RWPE2 (cell line): Measurements from ENCODE around the gene ELP4.

ENCODE experiments used
- ATAC-seq: fragments of 200-7000 bp; cut with Tn5 transposase; 3 replicates; pipeline ENCODE4 v1.9.1; 2021; ENCODE audit warnings: low read depth
- DNase-seq: peaks from one replicate; pipeline ENCODE4 v3.0.0-alpha.2; 2020; ENCODE audit warnings: low spot score
- H3K27ac ChIP-seq: fragments of 450-650 bp; 2 replicates; pipeline ENCODE4 v1.5.1; 2017; ENCODE audit warnings: mild to moderate bottlenecking; ENCODE audit not compliant: poor library complexity, severe bottlenecking
- H3K27me3 ChIP-seq: fragments of 250-450 bp; sonication (Bioruptor Pico); 2 replicates; pipeline ENCODE4 v1.5.1; 2021; ENCODE audit warnings: mild to moderate bottlenecking, moderate library complexity; ENCODE audit not compliant: insufficient read depth, poor library complexity, severe bottlenecking
- H3K36me3 ChIP-seq: fragments of 250-450 bp; sonication (Bioruptor Pico); 2 replicates; pipeline ENCODE4 v1.5.1; 2020; ENCODE audit warnings: low read depth, mild to moderate bottlenecking, moderate library complexity
- H3K4me1 ChIP-seq: fragments of 250-450 bp; sonication (Bioruptor Pico); 2 replicates; pipeline ENCODE4 v1.5.1; 2021; ENCODE audit warnings: mild to moderate bottlenecking, moderate library complexity; ENCODE audit not compliant: insufficient read depth, poor library complexity, severe bottlenecking
- H3K4me3 ChIP-seq: fragments of 250-450 bp; sonication (Bioruptor Pico); 2 replicates; pipeline ENCODE4 v1.5.1; 2021; ENCODE audit warnings: mild to moderate bottlenecking, moderate library complexity; ENCODE audit not compliant: severe bottlenecking
- H3K9me3 ChIP-seq: fragments of 250-450 bp; sonication (Bioruptor Pico); 2 replicates; pipeline ENCODE4 v1.5.1; 2021; ENCODE audit warnings: mild to moderate bottlenecking, moderate library complexity; ENCODE audit not compliant: severe bottlenecking
- TF ChIP-seq, protein P1 (sequence below): fragments of 450-650 bp; IDR thresholded peaks from one replicate; pipeline ENCODE4 v1.5.1; 2017; ENCODE audit warnings: mild to moderate bottlenecking, moderate library complexity; ENCODE audit not compliant: poor library complexity, severe bottlenecking

Gene ELP4

DNA sequence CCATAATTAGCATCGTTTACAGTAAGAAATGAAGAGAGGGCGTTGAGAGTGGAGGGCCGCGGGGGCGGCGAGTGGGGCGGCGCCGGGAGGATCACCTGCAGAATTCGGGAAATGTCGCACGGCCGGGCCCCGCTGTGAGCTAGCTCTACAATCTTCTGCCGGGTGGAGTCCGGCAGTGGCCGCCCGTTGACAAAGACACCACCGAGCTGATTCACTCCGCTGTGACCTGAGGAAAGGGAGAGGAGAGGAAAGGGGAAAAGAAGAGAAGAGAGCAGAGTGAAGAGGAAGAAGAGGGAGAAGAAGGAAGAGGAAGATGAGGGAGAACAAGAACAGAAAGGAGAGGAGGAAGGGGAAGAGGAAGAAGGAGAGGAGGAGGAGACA lies 293.0 kb downstream of the ELP4 start:
- Histone ChIP-seq H3K4me1 (no peaks in the 10 kb centered on the region), H3K4me3 (no peak overlapping the region), H3K9me3 (no peaks in the 10 kb centered on the region), H3K36me3 (no peaks in the 10 kb centered on the region), H3K27ac (no peak overlapping the region), H3K27me3 (peaks cover 100% of the 10 kb centered on the region)
- TF ChIP-seq, protein P1, sequence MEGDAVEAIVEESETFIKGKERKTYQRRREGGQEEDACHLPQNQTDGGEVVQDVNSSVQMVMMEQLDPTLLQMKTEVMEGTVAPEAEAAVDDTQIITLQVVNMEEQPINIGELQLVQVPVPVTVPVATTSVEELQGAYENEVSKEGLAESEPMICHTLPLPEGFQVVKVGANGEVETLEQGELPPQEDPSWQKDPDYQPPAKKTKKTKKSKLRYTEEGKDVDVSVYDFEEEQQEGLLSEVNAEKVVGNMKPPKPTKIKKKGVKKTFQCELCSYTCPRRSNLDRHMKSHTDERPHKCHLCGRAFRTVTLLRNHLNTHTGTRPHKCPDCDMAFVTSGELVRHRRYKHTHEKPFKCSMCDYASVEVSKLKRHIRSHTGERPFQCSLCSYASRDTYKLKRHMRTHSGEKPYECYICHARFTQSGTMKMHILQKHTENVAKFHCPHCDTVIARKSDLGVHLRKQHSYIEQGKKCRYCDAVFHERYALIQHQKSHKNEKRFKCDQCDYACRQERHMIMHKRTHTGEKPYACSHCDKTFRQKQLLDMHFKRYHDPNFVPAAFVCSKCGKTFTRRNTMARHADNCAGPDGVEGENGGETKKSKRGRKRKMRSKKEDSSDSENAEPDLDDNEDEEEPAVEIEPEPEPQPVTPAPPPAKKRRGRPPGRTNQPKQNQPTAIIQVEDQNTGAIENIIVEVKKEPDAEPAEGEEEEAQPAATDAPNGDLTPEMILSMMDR: no peak
- ATAC-seq (no peak), DNase-seq (no peak)

DNA sequence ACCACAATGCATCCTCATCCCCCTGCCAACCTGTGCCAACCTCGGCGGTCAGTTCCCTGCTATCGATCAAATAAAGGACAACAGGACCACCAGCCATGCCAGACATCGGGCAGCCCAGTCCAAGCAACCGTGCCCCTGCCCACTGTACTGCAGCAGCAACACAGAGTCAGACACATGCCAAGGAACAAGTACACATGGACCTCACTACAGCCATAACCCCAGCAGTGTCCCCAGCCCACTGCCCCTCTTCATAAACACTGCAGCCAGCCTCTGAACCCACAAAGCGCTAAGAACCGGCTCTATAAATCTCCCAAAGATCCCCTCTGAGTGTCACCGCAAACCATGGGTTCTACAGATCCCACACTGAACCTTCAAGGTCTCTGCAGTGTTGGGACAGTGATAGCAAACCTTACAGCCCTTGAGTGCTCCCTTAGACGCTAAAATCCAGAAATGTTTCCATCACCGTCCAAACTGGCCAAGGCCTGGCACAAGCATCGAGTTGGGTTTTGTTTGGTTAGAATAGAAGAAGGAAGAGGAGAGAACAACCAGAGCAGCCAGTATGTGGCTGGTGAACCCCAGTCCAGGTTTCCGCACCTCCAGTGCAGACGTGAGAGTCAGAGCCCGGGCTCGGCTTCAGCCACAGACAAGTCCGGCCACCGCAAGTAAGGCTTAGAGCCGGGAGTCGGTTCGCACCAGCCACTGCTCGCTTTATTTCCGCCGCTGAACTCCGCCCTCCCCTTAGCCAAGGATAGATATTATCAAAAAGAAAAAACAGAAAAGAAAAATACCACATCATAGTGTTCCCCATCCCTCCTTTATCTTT lies 293.6 kb downstream of the ELP4 start:
- H3K27me3 ChIP-seq: peaks cover 100% of the 10 kb centered on the region

DNA sequence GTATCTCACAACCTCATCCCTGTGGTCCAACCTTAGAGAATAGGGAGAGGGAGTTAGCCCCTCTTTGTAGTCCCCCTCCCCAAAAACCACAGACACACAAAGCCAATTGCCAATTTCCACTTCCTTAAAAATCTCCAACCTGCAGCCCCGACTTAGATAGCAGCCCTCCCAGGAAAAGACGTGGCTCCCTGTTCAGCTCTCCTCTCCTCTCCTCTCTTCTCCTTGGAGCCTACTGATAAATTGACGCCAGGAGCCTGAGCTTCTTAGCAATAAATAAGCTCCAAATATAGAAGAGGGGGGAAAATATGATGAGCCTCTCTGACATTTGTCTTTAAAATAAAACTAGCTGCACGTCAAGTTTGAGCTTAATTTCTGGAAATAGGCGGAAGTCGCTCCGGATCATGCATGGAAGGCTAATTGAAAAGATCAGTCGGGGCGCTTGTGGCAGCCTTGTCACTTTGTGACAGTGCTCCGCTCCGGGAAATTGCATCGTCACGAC lies 294.3 kb downstream of the ELP4 start:
- Histone ChIP-seq H3K4me1 (no peaks in the 10 kb centered on the region), H3K27me3 (peaks cover 100% of the 10 kb centered on the region), H3K4me3 (no peak overlapping the region), H3K27ac (no peak overlapping the region), H3K36me3 (no peaks in the 10 kb centered on the region), H3K9me3 (no peaks in the 10 kb centered on the region)
- ATAC-seq: no peak
- TF ChIP-seq, protein P1: no peak
- no peak for DNase-seq

More for the DNA sequence above, 293.6 kb downstream of the ELP4 start:
- TF ChIP-seq, protein P1: no peak
- ATAC-seq (no peak), DNase-seq (no peak)
- Histone ChIP-seq H3K27ac (no peak overlapping the region), H3K4me1 (no peaks in the 10 kb centered on the region), H3K36me3 (no peaks in the 10 kb centered on the region), H3K9me3 (no peaks in the 10 kb centered on the region), H3K4me3 (no peak overlapping the region)

DNA sequence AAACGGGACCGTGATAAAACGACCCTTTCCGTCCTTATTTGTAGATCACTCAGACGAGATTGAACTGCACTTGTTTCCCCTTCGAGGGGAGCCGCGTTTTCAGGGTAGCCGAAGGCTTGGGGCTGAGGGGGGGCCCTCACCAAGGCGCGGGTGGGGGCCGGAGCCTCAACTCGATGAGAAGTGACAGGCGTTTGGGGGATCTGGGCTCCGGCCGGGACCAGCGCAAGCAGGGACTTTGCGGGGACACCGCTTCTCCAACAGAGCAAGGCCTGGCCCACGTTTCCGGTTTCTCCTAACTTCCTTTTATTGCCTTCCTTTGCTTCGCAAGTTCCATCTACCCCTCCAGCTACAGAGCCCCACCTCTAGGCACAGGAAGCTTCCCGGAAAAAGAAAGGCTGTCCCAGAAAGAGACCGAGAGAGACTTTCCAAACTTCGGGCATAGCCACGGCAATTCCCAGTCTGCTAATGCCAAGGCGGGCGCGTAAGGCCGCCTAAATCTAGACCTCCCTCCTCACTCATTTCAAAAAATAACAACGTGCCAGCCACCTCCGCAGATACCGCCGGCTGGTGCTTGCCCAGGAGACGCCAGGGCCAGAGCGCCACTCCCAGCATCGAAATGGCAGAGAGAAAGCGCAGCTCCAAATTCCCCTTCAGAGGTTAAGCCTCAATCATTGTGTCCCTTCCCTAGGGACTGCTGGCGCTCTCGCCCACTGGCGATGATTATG lies 294.9 kb downstream of the ELP4 start:
- Histone ChIP-seq H3K4me1 (no peaks in the 10 kb centered on the region), H3K36me3 (no peaks in the 10 kb centered on the region), H3K4me3 (no peak overlapping the region), H3K9me3 (no peaks in the 10 kb centered on the region), H3K27me3 (peaks cover 100% of the 10 kb centered on the region), H3K27ac (no peak overlapping the region)
- ATAC-seq (no peak), DNase-seq (no peak)
- TF ChIP-seq, protein P1: no peak
